Chondrocyte (in vitro differentiated cells): ENCODE measurements around the gene CTNNBIP1. TPM values are rescaled to one million over a fixed set of nuclear protein-coding genes. Genes with fewer than 3 reads are reported as not detected.

Source experiments
- DNase-seq: peaks from one replicate; pipeline ENCODE4 v3.0.0; 2021; ENCODE audit warnings: mixed read lengths, low spot score
- H3K27ac Mint-ChIP-seq: one replicate; pipeline ENCODE4 v1.8.0; 2021; ENCODE audit warnings: mild to moderate bottlenecking, moderate library complexity, mixed read lengths; ENCODE audit not compliant: unreplicated experiment
- H3K27me3 Mint-ChIP-seq: 2 replicates; pipeline ENCODE4 v1.8.0; 2021; ENCODE audit warnings: low read depth, mixed read lengths
- H3K36me3 Mint-ChIP-seq: 2 replicates; pipeline ENCODE4 v1.8.0; 2021; ENCODE audit warnings: low read depth, mixed read lengths
- H3K4me1 Mint-ChIP-seq: 2 replicates; pipeline ENCODE4 v1.8.0; 2021; ENCODE audit warnings: low read depth, mild to moderate bottlenecking, mixed read lengths
- H3K4me3 Mint-ChIP-seq: one replicate; pipeline ENCODE4 v1.8.0; 2021; ENCODE audit warnings: mild to moderate bottlenecking, moderate library complexity, mixed read lengths; ENCODE audit not compliant: unreplicated experiment
- H3K9me3 Mint-ChIP-seq: 2 replicates; pipeline ENCODE4 v1.8.0; 2021; ENCODE audit warnings: low read depth, mixed read lengths
- CTCF ChIP-seq: fragments of 200-600 bp; sonication (generic); IDR thresholded peaks from 2 replicates; pipeline ENCODE4 v1.5.0; 2021; ENCODE audit warnings: antibody characterized with exemption, mild to moderate bottlenecking, moderate library complexity
- total RNA-seq: library from RNA; stranded (reverse); gene quantifications from 3 replicates; pipeline ENCODE4 v1.2.1, GENCODE V29; 2021

The CTNNBIP1 gene
- total RNA-seq, 1 donor from 2014 or later, result 26.2 TPM

- Mint-ChIP-seq H3K27me3 (no peaks in the 10 kb centered on the region), H3K36me3 (no peaks in the 10 kb centered on the region), H3K4me1 (peaks cover 14% of the 10 kb centered on the region), H3K27ac (no peak overlapping the region), H3K9me3 (no peaks in the 10 kb centered on the region), H3K4me3 (no peak overlapping the region)
- DNase-seq, result peak; percentile 68
- TF ChIP-seq CTCF, result no peak
Observed at GRCh38 chr1:9838946-9839345, 71.1 kb downstream of the CTNNBIP1 start.

- no peak for DNase-seq
- Mint-ChIP-seq H3K4me1 (peaks cover 9% of the 10 kb centered on the region), H3K9me3 (no peaks in the 10 kb centered on the region), H3K4me3 (no peak overlapping the region), H3K27me3 (no peaks in the 10 kb centered on the region), H3K36me3 (no peaks in the 10 kb centered on the region), H3K27ac (no peak overlapping the region)
- no peak for TF ChIP-seq CTCF
Observed at GRCh38 chr1:9836632-9836960, 73.5 kb downstream of the CTNNBIP1 start.

- H3K27me3 Mint-ChIP-seq, result no peaks in the 10 kb centered on the region
- H3K9me3 Mint-ChIP-seq, result no peaks in the 10 kb centered on the region
- H3K4me3 Mint-ChIP-seq, result no peak overlapping the region
- no peaks in the 10 kb centered on the region for H3K36me3 Mint-ChIP-seq
- H3K27ac Mint-ChIP-seq, result no peak overlapping the region
- DNase-seq, result peak; percentile 82
- no peak for TF ChIP-seq CTCF
- H3K4me1 Mint-ChIP-seq, result peaks cover 9% of the 10 kb centered on the region
Observed at GRCh38 chr1:9835758-9836631, 74.1 kb downstream of the CTNNBIP1 start.

- TF ChIP-seq CTCF, result no peak
- no peaks in the 10 kb centered on the region for H3K9me3 Mint-ChIP-seq
- peak; percentile 67 for DNase-seq
- no peak overlapping the region for H3K4me3 Mint-ChIP-seq
- no peaks in the 10 kb centered on the region for H3K36me3 Mint-ChIP-seq
- no peak overlapping the region for H3K27ac Mint-ChIP-seq
- H3K27me3 Mint-ChIP-seq, result no peaks in the 10 kb centered on the region
- H3K4me1 Mint-ChIP-seq, result peaks cover 9% of the 10 kb centered on the region
Observed at GRCh38 chr1:9835404-9835757, 74.7 kb downstream of the CTNNBIP1 start.

GRCh38 chr1:9833632-9834031 lies 76.4 kb downstream of the CTNNBIP1 start:
- no peak overlapping the region for H3K27ac Mint-ChIP-seq
- no peaks in the 10 kb centered on the region for H3K36me3 Mint-ChIP-seq
- TF ChIP-seq CTCF, result no peak
- no peaks in the 10 kb centered on the region for H3K9me3 Mint-ChIP-seq
- no peak for DNase-seq
- no peak overlapping the region for H3K4me3 Mint-ChIP-seq
- H3K27me3 Mint-ChIP-seq, result no peaks in the 10 kb centered on the region
- peaks cover 9% of the 10 kb centered on the region for H3K4me1 Mint-ChIP-seq
